Mesenteric fat pad (tissue), 1 donor: ENCODE data around the gene SERTAD3. TPM values are rescaled to one million over a fixed set of nuclear protein-coding genes. Genes with fewer than 3 reads are reported as not detected.

Source experiments
- DNase-seq: peaks from one replicate; pipeline ENCODE4 v3.0.0-alpha.2; 2020; ENCODE audit warnings: low spot score
- total RNA-seq: library from RNA; stranded (reverse); fragmentation: NEBNext Ultra II Directional; extraction: Animal tissue kit (Norgen Biotek cat#: 25700); gene quantifications from one replicate; pipeline ENCODE4 v1.2.1, GENCODE V29; 2021
- donor health status: DM: yes; HTN: yes; CAD: no.

SERTAD3 gene
- total RNA-seq, 1 donor from 2014 or later = 40.7 TPM

DNA sequence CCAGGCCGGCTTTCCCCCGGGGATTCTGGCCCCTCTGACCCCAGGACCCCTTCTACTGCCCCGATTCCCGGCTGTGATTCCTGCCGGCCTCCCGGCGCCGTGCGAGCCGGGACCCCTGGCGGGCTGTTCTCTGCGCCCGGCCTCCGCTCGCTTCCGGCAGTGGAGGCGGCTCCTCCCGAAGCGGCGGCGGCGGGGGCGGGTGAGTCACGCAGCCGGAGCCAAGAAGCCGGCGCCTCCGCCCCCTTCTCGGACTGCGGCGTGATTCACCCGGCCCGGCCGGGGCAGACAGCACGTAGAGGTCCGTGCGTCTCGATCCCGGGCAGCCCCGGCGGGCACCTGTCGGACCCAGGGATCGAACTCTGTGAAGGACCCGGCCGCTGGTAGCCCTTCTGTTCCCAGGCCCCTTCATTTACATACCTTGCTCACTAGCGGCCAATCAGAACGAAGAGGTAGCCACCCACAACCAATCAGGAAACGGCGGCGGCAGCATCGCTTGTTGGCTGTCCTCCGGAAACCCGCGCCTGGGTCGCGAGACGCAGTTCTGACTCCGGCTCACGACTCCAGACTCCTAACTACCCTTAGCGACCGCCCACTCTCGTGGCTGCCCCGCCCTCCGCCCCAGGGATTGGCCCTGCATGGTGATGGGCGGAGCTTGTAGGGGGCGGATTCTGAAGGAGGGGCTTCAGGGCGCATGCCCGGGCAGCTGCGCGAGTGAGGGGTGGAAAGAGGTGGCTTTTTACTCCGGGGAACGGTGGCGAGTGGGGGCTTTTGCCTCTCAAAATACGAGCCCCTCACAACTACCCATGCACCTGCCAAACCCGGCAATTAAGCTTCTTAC is 18.5 kb downstream of the SERTAD3 start, which contains the start of gene SERTAD1:
TSS of gene SERTAD1 (minus strand) at position 543 of the 838 bp plus-strand sequence. CDS start 2,446 bp downstream, outside the sequence.
- peak; percentile 100 for DNase-seq

DNA sequence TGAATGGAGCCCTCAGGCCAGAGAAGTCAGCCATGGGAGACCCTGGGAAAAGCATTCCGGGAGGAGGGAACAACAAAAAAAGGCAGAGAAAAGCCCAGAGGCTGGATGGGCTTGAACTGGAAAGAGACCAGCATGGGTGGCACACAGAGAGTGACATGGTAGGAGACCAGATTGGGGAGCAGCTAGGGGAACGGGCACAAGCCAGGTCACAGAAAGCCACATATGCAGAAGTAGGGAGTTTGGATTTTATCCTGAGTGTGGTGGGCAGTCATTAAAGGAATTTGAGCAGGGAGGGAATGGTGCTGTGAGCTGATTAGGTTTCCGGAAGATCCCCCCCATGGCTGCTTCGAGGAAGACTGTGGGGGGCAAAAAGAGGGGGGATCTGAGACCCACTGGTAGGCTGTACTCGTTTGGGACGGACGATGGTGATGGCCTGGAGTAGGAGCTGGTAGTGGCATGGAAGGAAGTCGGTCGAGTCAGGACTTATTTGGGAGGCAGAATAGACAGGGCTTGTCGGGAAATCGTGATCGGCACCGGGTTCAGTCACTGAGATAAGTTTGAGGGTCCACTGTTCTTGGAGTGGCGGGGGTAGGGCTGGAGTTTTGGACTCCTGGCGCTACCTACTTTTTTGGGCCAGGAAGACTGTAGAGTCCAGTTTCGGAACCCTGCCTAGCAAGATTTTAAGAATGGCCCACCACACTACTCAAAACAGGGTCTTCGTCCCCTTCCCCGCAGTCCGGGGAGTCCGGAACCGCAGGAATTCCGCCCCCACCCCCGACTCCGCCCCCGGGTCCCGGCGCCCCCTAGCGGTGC is 19.3 kb downstream of the SERTAD3 start:
- no peak for DNase-seq

DNA sequence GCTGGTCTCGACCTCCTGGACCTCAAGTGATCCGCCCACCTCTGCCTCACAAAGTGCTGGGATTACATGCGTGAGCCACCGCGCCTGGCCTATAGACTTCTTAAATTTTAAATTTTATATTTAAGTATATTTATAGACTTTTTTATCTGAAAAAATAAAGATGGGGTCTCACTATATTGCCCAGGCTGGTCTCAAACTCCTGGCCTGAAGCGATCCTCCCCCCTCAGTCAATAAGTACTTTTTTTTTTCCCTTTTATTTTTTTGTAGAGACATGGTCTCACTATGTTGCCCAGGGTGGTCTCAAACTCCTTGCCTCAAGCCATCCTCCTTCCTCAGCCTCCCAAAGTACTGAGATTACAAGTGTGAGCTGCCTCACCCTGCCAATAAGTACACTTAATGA is 20.2 kb downstream of the SERTAD3 start:
- no peak for DNase-seq

DNA sequence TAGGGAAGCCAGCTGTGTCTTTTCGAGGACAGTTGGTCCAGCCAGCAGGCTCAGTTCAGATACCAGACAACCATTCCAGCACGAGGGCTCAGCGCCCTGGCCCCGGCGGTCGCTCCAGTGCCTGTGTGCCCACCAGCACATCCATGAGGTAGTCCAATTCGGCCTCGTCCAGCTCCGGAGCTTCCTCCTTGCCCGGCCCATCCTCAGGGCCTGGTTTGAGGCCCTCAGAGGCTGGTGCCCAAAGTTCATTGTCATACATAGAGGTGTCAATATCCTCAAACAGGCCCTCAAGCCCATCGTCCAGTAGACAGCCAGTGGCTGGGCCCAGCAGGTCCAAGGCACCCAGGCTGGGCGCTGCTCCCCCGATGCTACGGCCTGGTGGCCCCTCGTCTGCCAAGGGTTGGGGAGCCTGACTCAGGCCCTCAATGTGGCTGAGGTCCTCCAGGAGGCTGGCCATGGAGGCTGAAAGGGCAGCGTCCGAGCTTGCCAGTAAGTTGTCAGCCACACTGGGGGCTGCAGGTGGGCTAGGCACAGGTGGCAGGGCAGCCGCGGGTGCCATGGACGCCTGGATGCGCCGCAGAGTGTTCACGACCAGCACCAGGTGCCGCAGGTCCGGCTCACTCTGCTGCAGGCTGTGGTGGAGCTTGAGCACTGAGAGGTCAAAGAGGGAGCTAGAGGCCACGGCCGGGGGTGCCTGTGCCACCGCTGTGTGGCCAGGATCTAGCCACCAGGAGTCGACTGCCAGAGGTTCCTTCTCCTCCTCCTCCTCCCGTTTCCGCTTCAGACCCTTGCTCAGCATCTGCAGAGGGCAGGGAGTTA is 21.2 kb downstream of the SERTAD3 start:
- DNase-seq = no peak

DNA sequence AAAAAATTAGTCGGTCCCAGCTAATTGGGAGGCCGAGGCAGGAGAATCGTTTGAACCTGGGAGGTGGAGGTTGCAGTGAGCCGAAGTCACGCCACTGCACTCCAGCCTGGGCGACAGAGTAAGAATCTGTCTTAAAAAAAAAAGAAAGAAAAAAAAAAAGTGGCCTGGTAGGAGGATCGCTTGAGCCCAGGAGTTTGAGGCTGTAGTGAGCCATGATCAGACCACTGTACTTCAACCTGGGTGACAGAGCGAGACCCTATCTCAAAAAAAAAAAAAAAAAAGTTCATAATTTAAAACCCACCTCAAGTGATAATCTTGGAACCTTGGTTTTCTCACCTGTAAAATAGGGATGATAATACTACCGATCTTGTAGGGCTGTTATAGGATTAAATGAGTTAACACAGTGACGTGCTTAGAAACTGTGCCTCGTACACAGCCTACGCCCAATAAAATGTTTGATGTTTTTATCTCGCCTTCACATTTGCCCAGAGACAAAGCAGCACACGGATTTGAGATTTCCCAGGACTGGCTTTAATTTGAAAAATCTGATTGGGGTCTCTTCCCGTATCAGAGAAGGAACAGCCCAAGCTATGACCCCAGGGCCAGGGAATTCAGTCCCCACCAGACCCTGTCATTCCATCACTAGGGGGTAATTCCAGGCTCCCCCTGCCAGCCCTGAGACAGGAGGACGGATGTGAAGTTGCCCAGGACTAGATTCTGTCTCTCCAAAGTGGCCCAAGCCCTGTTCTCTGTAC is 22.0 kb downstream of the SERTAD3 start:
- no peak for DNase-seq

DNA sequence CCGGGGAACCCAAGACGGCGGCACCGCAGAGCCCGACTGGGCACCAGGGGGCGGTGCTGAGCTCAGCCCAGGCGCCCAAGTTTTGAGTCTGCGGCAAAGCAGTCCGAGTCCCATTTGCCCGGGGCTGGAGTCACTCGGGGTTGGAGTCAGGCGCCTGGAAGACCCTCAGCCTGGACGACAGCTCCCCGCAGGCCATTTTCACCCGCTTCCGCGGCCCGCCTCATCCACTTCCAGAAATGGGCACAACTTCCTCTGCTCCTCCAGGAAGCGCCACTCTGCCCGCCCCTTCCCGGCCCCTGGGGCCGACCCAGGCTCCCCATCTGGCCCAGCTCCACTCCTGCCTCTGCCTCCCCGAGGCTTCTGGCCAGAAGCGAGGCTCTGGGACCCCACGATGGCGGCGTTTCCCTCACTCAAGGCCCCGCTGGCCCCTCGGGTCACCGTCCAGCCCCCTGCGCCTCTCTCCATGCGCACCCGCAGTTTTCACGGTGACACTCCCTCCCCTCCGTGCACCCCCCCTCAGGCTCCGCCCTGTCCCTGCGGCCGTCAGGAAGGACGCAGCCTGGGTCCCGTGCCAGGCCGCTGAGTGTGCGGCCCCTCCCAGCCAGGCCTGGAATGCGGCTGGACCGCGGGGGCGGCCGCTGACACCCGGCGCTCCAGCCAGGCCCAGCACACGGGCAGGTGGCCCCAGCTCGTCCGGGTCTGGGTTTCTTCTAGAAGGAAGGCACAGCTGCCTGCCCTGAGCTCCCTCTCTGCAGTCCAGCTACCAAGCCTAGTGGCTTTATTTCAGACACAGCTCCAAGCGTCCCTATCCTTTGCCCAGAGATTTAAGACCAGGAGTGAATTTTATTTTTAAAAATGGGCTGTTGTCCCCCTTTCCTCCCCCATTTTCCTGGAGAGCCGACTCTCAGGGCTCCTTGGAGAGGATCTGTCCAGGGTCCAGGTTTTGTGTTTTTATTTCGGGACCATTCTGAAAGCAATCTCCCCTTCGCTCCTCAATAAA is 23.1 kb downstream of the SERTAD3 start:
- peak; percentile 98 for DNase-seq

DNA sequence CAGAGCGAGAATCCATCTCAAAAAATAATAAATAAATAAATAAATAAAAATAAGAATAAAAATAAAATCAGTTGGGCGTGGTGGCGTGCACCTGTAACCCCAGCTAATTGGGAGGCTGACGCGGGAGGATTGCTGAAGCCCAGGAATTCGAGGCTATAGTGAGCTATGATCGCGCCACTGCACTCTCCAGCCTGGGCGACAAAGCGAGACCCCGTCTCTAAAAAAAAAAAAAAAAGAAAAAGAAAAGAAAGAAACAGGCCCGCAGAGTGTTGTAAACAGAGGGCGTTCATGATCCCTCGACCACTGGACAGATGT is 23.7 kb downstream of the SERTAD3 start:
- no peak for DNase-seq

DNA sequence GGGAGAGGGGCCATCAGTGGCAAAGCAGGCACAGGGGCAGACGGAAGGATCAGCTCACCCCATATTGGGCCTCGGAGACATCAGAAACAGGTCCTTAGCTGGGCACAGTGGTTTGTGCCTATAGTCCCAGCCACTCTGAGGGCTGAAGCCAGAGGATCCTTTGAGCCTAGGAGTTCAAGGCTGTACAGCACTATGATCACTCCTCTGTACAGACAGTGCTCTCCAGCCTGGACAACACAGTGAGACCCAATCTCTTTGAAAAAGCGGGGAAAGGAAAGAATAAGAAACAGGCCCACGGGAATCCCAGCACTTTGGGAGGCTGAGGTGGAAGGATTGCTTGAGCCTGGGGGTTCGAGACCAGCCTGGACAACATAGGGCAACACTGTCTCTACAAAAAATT is 24.4 kb downstream of the SERTAD3 start:
- DNase-seq = no peak

DNA sequence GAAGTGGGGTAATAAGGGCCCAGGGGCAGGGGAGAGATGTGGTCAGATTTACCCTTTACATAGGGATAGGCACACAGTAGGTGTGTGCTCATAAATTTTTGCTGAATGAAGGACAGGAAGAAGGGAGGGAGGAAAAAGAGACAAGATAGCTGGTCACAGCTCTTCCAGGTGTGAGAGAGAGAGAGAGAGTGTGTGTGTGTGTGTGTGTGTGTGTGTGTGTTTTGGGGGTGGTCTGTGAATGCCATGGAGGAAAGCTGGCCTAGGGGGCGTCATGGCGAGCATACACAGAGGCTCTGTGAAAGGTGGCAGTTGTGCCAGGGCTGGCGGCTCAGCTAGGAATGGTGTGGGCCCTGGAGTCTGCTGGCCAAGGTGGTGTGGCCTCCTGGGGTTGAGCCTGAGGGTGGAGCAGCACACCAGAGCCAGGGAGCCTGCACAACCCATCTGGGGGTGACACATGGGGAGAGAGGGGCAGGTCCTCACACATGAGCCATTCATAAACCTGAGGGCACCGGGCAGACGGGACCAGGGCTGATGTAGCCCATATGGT is 25.0 kb downstream of the SERTAD3 start:
- DNase-seq = no peak

DNA sequence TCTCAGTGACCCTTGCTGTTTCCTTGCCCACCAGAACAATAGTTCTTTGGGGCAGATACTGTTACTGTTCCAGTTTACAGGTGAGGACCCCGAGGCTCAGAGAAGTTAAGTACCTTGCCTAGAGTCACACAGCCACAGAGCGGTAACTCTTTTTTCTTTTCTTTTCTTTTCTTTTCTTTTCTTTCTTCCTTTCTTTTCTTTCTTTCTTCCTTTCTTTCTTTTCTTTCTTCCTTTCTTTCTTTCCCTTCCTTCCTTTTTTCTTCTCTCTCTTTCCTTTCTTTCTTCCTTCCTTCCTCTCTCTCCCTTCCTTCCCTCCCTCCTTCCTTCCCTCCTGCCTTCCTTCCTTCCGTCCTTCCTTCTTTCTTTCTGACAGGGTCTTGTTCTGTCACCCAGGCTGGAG is 26.1 kb downstream of the SERTAD3 start:
- no peak for DNase-seq

DNA sequence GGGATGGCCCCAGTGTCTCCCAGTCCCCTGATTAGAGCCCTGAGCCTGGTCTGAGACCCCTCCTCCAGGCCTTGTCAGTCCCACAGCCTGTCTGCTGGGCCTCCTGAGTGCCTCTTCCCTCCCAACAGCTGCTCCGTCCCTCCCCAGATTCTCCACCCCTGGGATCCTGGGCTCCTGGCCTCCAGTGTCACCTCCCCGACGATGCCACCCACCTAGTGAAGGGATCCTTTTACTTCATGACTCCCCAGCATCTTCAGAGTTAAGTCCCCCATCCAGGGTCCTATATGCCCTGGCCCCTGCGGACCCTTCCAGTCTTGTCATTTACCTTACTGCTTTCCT is 26.5 kb downstream of the SERTAD3 start:
- DNase-seq = no peak

DNA sequence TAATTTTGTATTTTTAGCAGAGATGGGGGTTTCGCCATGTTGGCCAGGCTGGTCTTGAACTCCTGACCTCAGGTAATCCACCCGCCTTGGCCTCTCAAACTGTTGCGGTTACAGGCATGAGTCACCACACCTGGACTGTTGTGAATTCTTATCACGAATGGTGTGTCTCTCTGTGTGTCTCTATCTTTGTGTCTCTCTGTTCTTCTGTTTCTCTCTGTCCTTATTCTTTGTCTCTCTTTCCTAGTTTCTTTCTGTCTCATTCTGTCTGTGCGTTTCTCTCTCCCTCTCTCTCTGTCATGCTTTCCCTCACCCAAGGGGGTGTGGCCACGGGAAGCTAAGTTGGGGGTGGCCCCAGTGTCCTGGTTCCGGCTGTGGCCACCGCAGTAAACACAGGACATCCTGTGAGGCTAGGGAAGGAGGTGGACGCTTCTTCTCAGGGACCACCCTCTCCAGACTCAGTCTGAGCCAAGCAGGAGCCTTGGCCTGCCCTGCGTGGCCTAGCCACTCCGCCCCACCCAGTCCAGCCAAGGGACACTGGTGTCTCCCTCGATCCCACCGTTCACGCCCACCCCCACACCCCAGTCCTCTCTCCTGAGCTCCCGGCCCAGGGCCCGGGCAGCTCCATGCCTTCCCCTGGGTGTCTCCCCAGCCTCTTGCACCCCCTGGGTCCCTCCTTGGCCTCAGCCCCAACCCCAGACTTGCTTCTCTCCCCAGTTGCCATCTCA is 27.1 kb downstream of the SERTAD3 start:
- no peak for DNase-seq

DNA sequence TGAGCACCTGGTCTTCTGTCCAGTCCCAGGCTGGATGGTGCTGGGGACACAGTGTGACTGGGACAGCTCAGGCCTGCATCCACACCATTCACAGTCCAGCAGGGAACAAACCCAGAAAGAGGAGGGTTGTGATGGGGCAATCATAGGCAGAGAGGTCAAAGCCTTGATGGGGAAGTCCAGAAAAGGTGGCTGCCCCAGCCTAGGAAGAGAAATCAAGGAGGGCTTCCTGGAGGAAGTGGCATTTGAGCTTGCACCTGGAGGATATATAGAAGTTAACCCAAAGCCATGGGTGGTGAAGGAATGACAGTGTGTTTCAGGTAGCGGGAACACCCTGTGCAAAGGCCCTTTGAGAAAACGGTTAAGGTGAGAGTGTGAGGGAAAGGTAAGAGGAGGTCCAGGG is 28.4 kb downstream of the SERTAD3 start:
- no peak for DNase-seq

DNA sequence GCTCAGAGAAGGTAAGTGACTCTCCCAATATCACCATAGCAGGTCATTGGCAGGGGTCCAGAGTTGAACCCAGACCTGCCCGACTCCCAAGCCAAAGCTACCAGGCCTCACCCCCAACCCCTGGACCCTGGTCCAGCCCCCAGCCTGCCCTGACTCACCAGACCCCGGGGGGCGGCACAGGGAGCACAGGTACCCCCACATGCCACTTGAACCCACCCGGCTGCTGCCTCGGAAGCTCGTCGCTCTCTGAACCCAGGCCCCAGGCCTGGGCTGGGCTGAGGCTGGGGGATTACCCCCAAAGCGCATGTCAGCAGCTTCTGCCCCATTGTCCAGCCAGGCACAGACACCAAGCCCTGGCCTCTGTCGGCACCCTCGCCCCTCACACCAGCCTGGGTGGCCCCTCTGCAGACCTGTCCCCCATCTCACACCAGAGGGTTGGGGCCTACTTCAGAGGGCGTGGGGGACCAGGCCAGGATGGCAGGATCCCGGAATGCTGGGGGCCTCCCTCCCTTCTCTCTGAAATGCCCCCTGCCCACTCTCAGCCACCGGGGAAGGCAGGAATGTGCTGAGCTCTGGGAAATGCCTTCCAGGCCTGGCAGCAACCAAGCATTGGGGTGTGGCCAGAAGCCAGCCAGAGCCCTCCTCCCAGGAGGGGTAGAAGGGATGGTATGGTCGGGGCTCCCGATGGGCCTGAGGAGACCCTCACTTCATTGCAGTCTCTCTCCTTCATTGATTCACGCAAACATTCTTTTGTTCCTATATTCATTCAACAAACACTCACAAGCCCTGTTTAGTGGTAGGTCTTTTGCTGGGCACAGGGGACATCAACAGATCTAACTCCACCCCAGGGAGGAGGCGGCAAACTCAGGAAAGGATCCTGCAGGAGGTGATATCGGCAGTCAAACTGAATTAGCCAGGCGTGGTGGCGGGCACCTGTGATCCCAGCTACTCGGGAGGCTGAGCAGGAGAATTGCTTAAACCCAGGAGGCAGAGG is 29.3 kb downstream of the SERTAD3 start:
- DNase-seq = no peak

DNA sequence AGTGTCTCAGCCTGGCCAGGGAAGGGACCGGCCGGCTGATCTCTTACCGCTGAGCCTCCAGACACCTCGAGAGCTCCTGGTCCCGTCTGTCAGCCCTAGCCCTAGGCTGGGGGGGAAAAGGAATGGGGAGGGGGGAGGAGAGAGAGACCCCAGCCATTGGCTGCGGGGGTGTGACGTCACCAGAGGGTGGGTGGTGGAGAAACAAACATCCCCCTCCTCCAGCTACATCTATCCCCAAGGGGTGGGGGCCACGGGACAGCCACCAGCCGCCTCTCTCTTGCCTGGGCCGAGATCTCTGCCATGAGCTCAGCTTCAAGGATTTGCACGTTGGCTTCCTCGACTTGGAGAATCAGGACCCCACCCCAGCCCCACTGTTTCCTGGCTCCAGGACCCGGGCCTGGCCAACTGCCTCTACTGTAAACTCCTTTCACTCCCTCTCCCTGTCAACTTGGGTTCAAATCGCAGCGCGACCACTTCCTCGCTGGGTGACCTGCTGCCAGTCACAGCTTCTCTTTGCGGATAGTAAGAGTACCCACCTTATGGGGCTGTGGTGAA is 30.8 kb downstream of the SERTAD3 start, which contains the start of gene PRX:
TSS of gene PRX (minus strand) at position 88 of the 555 bp plus-strand sequence. CDS start 5,446 bp downstream, outside the sequence.
- DNase-seq = no peak

DNA sequence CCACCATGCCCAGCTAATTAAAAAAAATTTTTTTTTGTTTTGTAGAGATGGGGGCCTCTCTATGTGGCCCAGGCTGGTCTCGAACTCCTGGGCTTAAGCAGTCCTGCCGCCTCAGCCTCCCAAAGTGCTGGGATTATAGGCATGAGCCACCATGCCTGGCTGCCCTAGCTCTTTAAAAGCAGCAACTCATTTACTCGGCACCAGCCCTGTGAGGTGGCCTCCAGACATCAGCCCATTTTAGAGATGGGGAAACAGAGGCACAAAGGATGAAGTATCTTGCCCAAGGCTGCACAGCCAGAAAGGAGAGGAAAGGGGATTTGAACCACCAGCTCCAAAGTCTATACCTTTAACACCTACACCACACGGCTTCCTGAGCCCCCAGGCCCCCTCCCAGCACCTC is 31.3 kb downstream of the SERTAD3 start:
- no peak for DNase-seq

DNA sequence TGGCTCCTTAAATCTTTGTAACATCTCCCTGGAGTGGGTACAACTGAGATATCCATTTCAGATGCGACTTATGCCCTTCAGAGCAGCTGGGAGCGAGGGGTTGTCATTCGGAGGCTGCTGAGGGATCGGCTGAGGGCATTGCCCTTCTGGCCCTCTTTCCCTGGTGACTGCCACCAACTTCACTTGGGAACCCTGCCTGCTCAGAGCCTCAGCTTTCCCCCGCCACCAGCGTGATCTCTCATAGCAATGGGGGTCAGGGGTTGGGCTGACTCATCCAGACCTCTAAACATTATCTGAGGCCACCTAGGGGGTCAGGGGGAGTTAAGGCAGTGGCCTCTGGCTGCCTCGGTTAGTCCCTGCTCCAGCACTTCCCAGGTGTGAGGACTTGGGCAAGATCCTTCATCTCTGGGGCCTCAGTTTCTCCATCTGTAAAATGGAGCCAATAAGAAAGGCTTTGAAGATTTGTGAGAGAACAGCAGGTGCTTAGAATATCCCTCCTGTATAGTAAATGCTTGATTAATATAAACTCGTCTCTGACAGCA is 32.1 kb downstream of the SERTAD3 start:
- DNase-seq = no peak
